Karpas-422 (cell line): ENCODE results near the gene L1TD1. TPM values are rescaled to one million over a fixed set of nuclear protein-coding genes. Genes with fewer than 3 reads are reported as not detected.

Source experiments
- total RNA-seq: library from RNA; depleted of rRNA; stranded (reverse); fragments of >200 nt; shearing (Covaris generic); gene quantifications from 2 replicates; pipeline ENCODE4 v1.2.3, GENCODE V29; 2014; ENCODE audit warnings: low replicate concordance; rRNA removed

Gene L1TD1
- total RNA-seq, 1 experiment from 2014 or later: not detected

Other genes with a start within 250 kb of the L1TD1 start
- 0.11 and 0.60 TPM in 2 replicates for gene KANK4, start 124.6 kb downstream of the L1TD1 start, total RNA-seq
- gene USP1, start 242.2 kb downstream of the L1TD1 start, total RNA-seq: 26.1 and 37.5 TPM in 2 replicates